K562 (cell line): ENCODE measurements around the gene TMTC3. TPM values are rescaled to one million over a fixed set of nuclear protein-coding genes. Genes with fewer than 3 reads are reported as not detected.

Experiments used
- ATAC-seq: fragments of 200-7000 bp; cut with Tn5 transposase; 3 replicates; pipeline ENCODE4 v1.9.1; 2020; ENCODE audit warnings: moderate library complexity
- BruUV-seq: library from RNA; stranded (reverse); fragments of 400-500 nt; replicated peaks from 2 replicates; lab custom pipeline; 2021; lab: Mats Ljungman, UMichigan
- CTCF ChIA-PET: fragments of 300-600 bp; formaldehyde crosslinking; extraction: SDS; loops from one replicate; lab custom pipeline; 2021; ENCODE audit warnings: low intra/inter-chr PET ratio; lab: Yijun Ruan, JAX
- POLR2A ChIA-PET: fragments of 300-600, 350-650 bp; sonication (Branson Sonifier 250); formaldehyde crosslinking; extraction: SDS; loops from one replicate; lab custom pipeline; 2021; ENCODE audit warnings: antibody characterized with exemption, inconsistent platforms; lab: Yijun Ruan, JAX
- DNase-seq, 4 experiments: peaks; one replicate each; pipeline versions ENCODE4 v3.0.0 to v3.0.0-alpha.2; 2011 to 2018; ENCODE audit warnings: low spot score in 3 of 4, mixed read lengths in 3 of 4; ENCODE audit errors: extremely low read depth in 1 of 4
- FAIRE-seq: peaks from 2 replicates; lab custom pipeline; 2011; peaks lifted over from hg19 to GRCh38; lab: Jason Lieb, UNC
- H2AFZ ChIP-seq: 2 replicates; pipeline ENCODE4 v1.6.0; 2011; ENCODE audit warnings: low read depth, low read length, control low read depth, inconsistent platforms
- H3K27ac ChIP-seq: fragments of 200-600 bp; 3 replicates; pipeline ENCODE4 v1.8.0; 2011; ENCODE audit warnings: low read depth, mild to moderate bottlenecking, control low read depth, inconsistent platforms, low read length, moderate library complexity, mixed read lengths; ENCODE audit errors: extremely low read depth
- H3K27me3 ChIP-seq, 2 experiments: fragments of 300-600 bp in 1 of 2; 2 replicates in 1 of 2; 3 replicates in 1 of 2; pipeline versions ENCODE4 v1.6.0 to v1.8.0; 2011; ENCODE audit warnings: inconsistent platforms in 2 of 2, low read length in 2 of 2, mild to moderate bottlenecking in 1 of 2, mixed read lengths in 1 of 2, moderate library complexity in 1 of 2; ENCODE audit not compliant: control insufficient read depth in 2 of 2, insufficient read depth in 2 of 2
- H3K36me3 ChIP-seq: fragments of 300-600 bp; 3 replicates; pipeline ENCODE4 v1.8.0; 2011; ENCODE audit warnings: mild to moderate bottlenecking, low read length, inconsistent platforms; ENCODE audit not compliant: control insufficient read depth, insufficient read depth
- H3K4me1 ChIP-seq, 2 experiments: fragments of 200-600 bp in 1 of 2; replicated peaks in 1 of 2; 2 replicates in 1 of 2; 3 replicates in 1 of 2; pipeline versions ENCODE4 v1.5.1 to v1.8.0; 2011; ENCODE audit warnings: inconsistent platforms in 2 of 2, low read length in 2 of 2, mild to moderate bottlenecking in 1 of 2, mixed read lengths in 1 of 2, moderate library complexity in 1 of 2; ENCODE audit not compliant: control insufficient read depth in 2 of 2, insufficient read depth in 2 of 2
- H3K4me2 ChIP-seq: 2 replicates; pipeline ENCODE4 v1.6.1; 2011; ENCODE audit warnings: low read length, control low read depth, inconsistent platforms, mixed read lengths; ENCODE audit not compliant: insufficient read depth
- H3K4me3 ChIP-seq: fragments of 200-600 bp; sonication (generic), shearing (Covaris generic); 2 replicates; pipeline ENCODE4 v1.5.1; 2016; ENCODE audit warnings: control low read depth, inconsistent platforms
- H3K79me2 ChIP-seq: fragments of 200-600 bp; 3 replicates; pipeline ENCODE4 v1.8.0; 2011; ENCODE audit warnings: low read length, inconsistent platforms; ENCODE audit not compliant: control insufficient read depth, insufficient read depth
- H3K9ac ChIP-seq, 2 experiments: 2 replicates each; pipeline versions ENCODE4 v1.6.0 to v1.6.1; 2011; ENCODE audit warnings: low read depth in 2 of 2, low read length in 2 of 2, control low read depth in 1 of 2, inconsistent platforms in 1 of 2, mild to moderate bottlenecking in 1 of 2, mixed read lengths in 1 of 2; ENCODE audit not compliant: insufficient read depth in 1 of 2
- H3K9me1 ChIP-seq: one replicate; pipeline ENCODE4 v1.6.0; 2011; ENCODE audit warnings: inconsistent platforms, mild to moderate bottlenecking, low read length, moderate library complexity; ENCODE audit not compliant: control insufficient read depth, insufficient read depth
- H3K9me3 ChIP-seq: replicated peaks from 2 replicates; pipeline ENCODE4 v1.5.1; 2011; ENCODE audit warnings: low read depth, low read length, inconsistent platforms; ENCODE audit not compliant: control insufficient read depth, insufficient read depth
- H4K20me1 ChIP-seq: replicated peaks from 2 replicates; pipeline ENCODE4 v1.6.1; 2011; ENCODE audit warnings: low read length, inconsistent platforms, mixed read lengths; ENCODE audit not compliant: control insufficient read depth, insufficient read depth
- CBX5 ChIP-seq: IDR thresholded peaks from 2 replicates; pipeline ENCODE4 v1.6.1; 2014; ENCODE audit warnings: low read depth, borderline replicate concordance
- E2F4 ChIP-seq: sonication (generic); formaldehyde crosslinking; IDR thresholded peaks from 2 replicates; pipeline ENCODE4 v1.8.0; 2022; ENCODE audit warnings: mild to moderate bottlenecking, low read depth, missing genetic modification reagents
- MAFK ChIP-seq: IDR thresholded peaks from 2 replicates; pipeline ENCODE4 v1.6.1; 2011; ENCODE audit warnings: low read length, improper control_type of control experiment
- MTF1 ChIP-seq: fragments of 250-450 bp; sonication (Bioruptor Pico); IDR thresholded peaks from 2 replicates; pipeline ENCODE4 v1.9.0; 2021; ENCODE audit warnings: moderate library complexity, mild to moderate bottlenecking, inconsistent platforms, borderline replicate concordance
- POLR2AphosphoS2 ChIP-seq: IDR thresholded peaks from 2 replicates; pipeline ENCODE4 v1.6.1; 2012; ENCODE audit warnings: low read length, improper control_type of control experiment
- ZBTB43 ChIP-seq: sonication (generic); formaldehyde crosslinking; IDR thresholded peaks from 2 replicates; pipeline ENCODE4 v1.8.0; 2023; ENCODE audit warnings: mild to moderate bottlenecking, missing genetic modification reagents
- ZBTB5 ChIP-seq: fragments of 450-650 bp; IDR thresholded peaks from 2 replicates; pipeline ENCODE4 v1.6.1; 2017; ENCODE audit warnings: antibody characterized with exemption
- ZNF764 ChIP-seq: fragments of 250-450 bp; sonication (Bioruptor Pico); IDR thresholded peaks from 2 replicates; pipeline ENCODE4 v1.4.0; 2020; ENCODE audit warnings: low read depth, mild to moderate bottlenecking, moderate library complexity
- WGBS: fragments of 100-300 bp; shearing (Covaris generic); methylation state at CpG from one replicate; pipeline ENCODE4 v1.1.6; 2016; ENCODE audit warnings: low coverage, mixed read lengths; ENCODE audit not compliant: insufficient coverage; ENCODE audit errors: missing lambda C conversion rate; 5-methylcytosine and 5-hydroxymethylcytosine counted together
- in situ Hi-C: fragments of 300-500 bp; cut with MboI; formaldehyde crosslinking; loops from 4 replicates; pipeline ENCODE4 v1.15.0; 2018; ENCODE audit warnings: inconsistent platforms, mixed read lengths
- intact Hi-C: fragments of 100-400 bp; cut with micrococcal nuclease; formaldehyde crosslinking; loops from 2 replicates; pipeline ENCODE4 v1.14.2; 2022
- polyA plus RNA-seq, 8 experiments: library from polyadenylated mRNA; depleted of rRNA in 4 of 8; stranded (reverse) in 5 of 8; unstranded in 3 of 8; fragments of >200 nt; fragmentation: Nextera tagmentation in 2 of 8; fragmentation: Illumina TruSeq in 1 of 8; extraction: Ambion mirVana in 2 of 8; extraction: Trizol in 1 of 8; gene quantifications; 2 replicates each; pipeline versions ENCODE4 v1.2.1 to v1.2.3, GENCODE V29; 2011 to 2014; ENCODE audit warnings: inconsistent platforms in 1 of 8, missing spikeins in 1 of 8
- total RNA-seq, 7 experiments: library from RNA; depleted of rRNA in 6 of 7; stranded (reverse); fragments of >200 nt in 6 of 7; fragmentation: Illumina TruSeq in 2 of 7; extraction: Trizol in 2 of 7; gene quantifications; 2 replicates each; pipeline versions ENCODE4 v1.2.1 to v1.2.3, GENCODE V29; 2011 to 2021; ENCODE audit warnings: low replicate concordance in 1 of 7

The TMTC3 gene
- total and polyA plus RNA-seq, 9 of the 15 experiments (the other 6 are each of a cell fraction or from before 2014, with no cell fraction given) = 1.9 to 9.8 (median 4.7) TPM

GRCh38 chr12:88122666-88123065 lies 19.4 kb upstream of the TMTC3 start:
- in situ Hi-C loops (loop anchor here (25.0 kb wide), 1 partner anchor 865 kb away; no protein-coding TSS in a partner anchor), intact Hi-C loops (no loop called here)
- POLR2A ChIA-PET = interaction anchor here (0.9 kb wide), 1 partner anchor 11 kb away, joined by 3 read pairs; no protein-coding TSS in a partner anchor
- CTCF ChIA-PET = no interaction called here
- no TSS peak for BruUV-seq
- H3K36me3 ChIP-seq = peaks cover 49% of the 10 kb centered on the region
- H2AFZ ChIP-seq = no peak overlapping the region
- no peaks in the 10 kb centered on the region for H3K4me1 ChIP-seq
- DNase-seq (no peak), FAIRE-seq (no peak), ATAC-seq (no peak)
- H3K4me3 ChIP-seq = no peak overlapping the region
- no peak overlapping the region for H3K27ac ChIP-seq
- H3K27me3 ChIP-seq = no peaks in the 10 kb centered on the region
- no peaks in the 10 kb centered on the region for H4K20me1 ChIP-seq
- H3K9me1 ChIP-seq = no peaks in the 10 kb centered on the region
- 69% methylated on average over 4 of the region's 4 CpGs for WGBS
- H3K9ac ChIP-seq = no peak overlapping the region
- no peaks in the 10 kb centered on the region for H3K79me2 ChIP-seq
- H3K9me3 ChIP-seq = no peaks in the 10 kb centered on the region
- no peak for TF ChIP-seq MTF1
- no peak for TF ChIP-seq ZNF764 (CRISPR knock-in tag)
- TF ChIP-seq CBX5 = no peak
- TF ChIP-seq POLR2AphosphoS2 = no peak
- no peak for TF ChIP-seq ZBTB43
- TF ChIP-seq MAFK = no peak
- TF ChIP-seq ZBTB5 = no peak
- TF ChIP-seq E2F4 = no peak
- H3K4me2 ChIP-seq = no peak overlapping the region
